Fibroblast of peridontal ligament (primary cell): ENCODE measurements around the gene NOS3.
A peak's percentile ranks its signal among the peaks of the same experiment; 100 is the strongest.

Experiments used
- DNase-seq: peaks from one replicate; pipeline ENCODE4 v3.0.0-alpha.2; 2010; ENCODE audit errors: extremely low read depth

NOS3 gene

DNA sequence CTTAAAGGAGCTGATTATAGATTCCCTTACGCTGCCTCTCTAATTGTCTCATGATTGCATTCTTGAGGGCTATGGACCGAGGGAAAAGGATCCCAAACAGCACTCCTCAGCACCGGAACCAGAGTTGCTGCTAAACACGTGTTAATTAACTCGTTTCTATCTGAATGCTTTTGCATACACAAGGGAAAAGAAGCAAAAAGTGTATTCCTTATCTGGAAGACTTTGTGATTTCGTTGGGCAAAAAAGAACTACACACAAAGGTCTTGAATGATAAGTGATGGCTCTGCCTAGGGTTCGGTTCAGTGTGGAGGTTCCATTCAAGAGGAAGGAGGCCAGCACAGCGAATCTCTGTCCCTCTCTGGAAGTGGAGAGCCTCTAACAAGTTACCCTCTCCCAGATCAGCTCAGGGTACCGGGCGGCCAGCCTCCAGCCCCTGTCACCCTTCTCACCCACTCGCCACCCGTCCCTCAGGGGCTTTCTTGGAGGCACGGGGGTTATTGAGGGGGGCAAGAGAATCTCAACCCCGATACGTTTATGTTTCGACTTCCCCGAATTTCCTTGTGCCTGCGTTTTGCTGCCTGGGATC, 68.1 kb downstream of the NOS3 start:
- peak; percentile 48 for DNase-seq

DNA sequence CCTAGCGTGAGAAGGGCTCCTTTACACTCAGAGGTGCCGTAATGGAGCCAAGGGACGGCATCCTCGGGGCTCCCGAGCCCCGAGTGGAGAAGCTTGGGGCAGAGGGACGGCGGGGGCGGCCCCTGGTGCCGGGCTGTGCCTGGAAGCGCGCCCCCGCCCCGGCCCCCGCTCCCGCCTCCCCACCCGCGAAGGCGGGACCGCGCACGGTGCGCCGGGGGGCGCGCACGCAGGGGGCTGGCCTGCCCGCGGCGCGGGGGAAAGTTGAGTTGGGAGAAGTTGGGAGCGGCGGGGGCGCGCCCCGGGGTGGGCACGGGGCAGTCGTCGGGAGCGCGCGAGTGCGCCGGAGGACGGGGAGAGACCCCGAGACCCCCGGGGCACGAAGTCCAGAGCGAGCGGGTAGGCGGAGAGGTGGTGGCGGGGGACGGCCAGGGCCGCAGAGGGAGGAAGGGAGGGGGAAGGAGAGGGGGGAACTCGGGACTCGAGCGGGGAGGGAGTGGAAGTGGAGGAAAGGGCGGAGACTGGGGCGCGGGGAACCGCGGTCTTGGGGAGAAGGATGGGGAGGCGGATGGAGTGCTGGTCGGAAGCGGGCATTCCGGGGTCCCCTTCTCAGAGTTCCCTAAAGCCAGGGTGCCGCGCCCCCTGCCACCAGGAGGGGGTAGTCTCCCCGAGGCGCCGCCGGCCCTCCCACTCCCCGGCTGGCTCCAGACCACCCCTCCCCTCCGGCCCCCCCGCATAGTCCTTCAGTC, 68.7 kb downstream of the NOS3 start, which contains the start of gene SLC4A2:
SLC4A2 (plus strand) TSS at position 223 of the 746 bp plus-strand sequence. CDS start 2,399 bp downstream, outside the sequence.
- peak; percentile 48 for DNase-seq

DNA sequence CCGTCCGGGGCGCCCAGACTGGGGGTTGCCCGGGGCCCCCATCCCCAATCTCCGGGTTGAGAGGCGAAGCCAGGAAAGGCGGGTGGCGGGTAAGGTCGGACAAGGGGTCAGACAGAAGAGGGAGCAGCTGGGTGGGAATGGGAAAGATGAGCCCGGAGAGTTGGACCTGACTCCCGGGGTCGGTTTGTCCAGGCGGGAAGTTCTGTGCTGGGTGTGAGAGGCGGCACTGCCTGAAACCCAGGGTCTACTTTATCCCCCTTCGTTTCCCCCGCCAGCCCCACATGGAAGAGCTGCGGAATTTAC, 69.2 kb downstream of the NOS3 start:
- no peak for DNase-seq

DNA sequence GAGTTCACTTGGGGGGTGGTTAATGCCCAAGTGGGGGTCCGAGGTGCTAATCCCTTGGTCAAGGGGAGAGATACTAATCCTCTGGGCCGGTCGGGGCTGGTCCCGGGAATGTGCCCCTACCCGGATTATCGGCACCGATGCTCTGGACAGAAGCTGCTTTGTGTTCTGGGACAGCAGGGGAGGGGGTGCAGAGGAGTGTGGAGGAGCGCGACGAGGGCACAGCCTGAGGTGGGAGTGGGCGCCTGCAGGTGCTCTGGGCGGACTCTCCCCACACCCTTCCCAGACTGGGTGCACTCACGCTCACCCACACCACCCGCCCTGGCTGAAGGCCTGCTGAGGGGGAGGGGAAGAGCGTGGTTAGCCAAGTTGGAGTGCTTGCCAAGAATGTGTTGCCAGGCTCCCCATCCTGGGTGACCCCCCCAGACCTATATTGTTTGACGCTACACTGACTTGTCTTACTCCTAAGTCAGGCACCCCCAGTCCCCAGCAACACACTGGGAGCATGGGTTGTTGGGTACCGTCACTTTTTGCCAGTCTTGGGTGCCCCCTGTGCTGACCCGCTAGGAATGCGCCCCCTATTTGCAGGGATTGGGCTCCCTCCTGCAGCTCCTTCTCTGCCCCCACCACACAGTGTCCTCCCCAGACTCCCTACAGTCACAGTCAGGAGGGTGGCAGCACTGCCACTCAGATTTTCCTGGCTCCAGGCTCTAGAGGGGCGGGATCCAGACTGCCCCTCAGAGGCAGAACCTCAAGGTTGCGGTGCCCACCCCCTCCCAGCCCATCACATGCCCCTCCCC, 69.8 kb downstream of the NOS3 start:
- DNase-seq = peak; percentile 12

DNA sequence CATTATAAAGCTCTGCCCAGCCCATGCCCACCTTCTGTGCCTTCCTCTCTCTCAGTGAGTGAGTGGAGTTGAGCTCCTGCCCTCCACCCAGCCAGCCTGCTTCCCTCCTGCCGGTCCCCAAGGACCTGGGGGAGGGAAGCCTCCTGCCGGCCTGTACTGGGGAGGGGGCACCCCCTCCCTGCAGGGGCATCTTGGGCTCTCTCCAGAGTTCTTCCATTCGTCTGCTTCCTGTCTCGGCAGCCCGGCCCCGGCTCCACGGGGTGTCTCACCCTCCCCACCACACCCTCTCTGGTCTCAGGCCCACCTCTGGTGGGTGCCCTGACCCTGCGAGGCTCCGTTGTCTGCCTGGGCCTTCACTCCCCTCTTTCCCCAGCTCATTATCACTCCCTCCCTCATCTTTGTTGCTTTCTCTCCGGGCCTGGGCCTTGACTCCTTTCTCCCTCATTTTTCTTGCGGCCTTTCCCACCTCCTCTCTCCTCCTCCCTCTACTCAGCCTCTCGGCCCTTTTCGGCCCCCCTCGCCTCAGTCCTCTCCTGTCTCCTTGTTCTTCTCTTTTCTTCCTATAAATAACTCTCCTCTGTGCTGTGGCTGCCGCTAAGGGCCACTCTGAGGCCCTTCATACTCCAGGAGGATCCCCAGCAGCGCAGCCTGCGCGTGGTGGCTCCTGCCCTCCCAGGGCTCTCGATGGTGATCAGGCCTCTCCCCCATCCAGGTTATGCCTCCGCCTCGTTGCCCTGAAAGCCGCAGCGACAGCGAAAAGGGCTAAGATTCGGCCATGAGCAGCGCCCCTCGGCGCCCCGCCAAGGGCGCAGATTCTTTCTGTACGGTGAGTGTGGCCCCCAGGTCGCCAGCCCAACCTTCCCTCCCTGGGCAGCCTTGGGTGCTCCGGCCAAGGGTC, 70.6 kb downstream of the NOS3 start:
- no peak for DNase-seq

DNA sequence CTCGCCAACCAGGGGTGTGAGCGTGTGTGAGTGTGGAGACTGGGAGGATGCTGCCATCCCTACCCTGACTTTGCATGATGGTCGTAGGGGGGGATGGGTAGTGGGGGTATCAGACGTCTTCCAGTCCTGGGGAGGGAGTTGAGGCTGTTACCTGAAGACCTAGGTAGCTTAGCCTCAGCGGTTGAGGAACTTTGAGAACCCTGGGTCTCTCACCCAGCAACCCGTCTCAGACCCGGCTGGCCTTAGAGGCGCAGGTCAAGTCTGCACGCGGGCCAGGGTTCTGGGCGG, 71.2 kb downstream of the NOS3 start:
- DNase-seq = no peak

DNA sequence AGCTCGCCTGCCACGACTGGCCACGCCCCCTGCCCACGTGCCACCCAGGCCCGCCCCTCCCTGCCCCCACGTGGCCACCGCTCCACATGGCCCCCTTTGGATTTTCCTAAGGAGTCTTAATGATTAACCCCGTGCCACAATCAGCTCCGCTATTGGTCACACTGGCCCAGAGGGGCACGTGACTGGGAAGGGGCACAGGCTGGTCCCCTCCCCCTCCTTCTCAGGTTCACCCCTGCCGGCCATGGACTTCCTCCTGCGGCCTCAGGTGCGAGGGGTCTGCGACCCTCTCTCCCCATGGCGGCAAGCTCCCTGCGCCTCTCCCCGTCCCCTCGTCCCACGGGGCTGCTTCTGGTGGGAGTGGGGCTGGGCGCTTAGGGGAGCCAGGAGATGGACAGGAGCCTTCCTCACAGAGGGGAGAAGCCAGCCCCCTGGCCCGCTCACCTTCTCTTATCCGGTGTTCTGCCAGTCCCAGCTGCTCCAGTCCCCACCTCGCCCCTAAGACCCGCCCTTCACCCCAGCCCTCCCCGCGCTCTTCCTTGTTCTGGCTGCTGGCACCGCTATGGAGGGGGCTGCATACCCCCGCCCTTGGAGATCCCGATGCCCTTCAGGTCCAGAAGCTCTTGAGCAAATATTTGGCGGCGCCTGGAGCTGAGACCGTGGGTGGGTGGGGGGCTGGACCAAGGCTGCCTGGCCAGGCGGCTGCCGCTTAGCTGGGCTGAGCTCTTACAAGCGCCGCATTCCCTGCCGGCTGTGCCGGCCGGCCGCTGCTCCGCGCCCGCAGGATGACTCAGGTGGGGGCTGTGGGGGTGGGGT, 71.8 kb downstream of the NOS3 start:
- peak; percentile 27 for DNase-seq

DNA sequence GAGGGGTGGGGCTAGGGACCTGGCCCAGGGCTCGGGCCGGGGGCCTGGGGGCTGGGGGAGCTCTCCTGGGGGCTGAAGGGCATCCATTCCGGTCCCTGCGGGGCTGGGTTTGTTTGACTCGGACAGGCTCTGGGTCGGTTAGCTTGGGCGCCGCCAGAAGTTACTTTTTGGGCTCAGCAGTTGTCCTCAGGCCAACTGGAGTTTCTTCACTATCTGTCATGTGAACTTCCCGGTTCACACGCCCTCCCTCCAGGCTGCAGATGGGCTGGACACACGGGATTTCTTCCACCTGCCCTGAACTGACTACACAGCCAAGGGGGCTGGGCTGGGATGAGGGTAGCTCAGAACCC, 72.4 kb downstream of the NOS3 start:
- DNase-seq = peak; percentile 46
